Spleen (tissue), 7 donors: ENCODE data around the gene LRRC8E.
"Not testable (repeated sequence)": the region's sequence is repeated elsewhere in the genome, so short reads cannot be mapped to it uniquely, and the experiment has no call there.

Experiments
- CTCF ChIP-seq, 11 experiments: fragments of 200-600 bp in 7 of 11; fragments of 450-650 bp in 4 of 11; sonication (generic) in 4 of 11; IDR thresholded peaks in 8 of 11; conservative IDR thresholded peaks in 3 of 11; 1 replicate in 7 of 11; 2 replicates in 4 of 11; pipeline versions ENCODE4 v1.4.0 to v1.8.0; 2016 to 2021; ENCODE audit warnings: antibody characterized with exemption in 11 of 11, inconsistent platforms in 4 of 11, mild to moderate bottlenecking in 1 of 11
- POLR2A ChIP-seq, 3 donors: fragments of 450-650 bp; IDR thresholded peaks; one replicate each; pipeline ENCODE4 v1.5.1; 2017; ENCODE audit warnings: antibody characterized with exemption in 3 of 3, mild to moderate bottlenecking in 1 of 3
- POLR2AphosphoS5 ChIP-seq, 3 donors: sonication (generic); formaldehyde crosslinking; IDR thresholded peaks; one replicate each; pipeline ENCODE4 v1.5.1; 2017; ENCODE audit warnings: antibody characterized with exemption in 3 of 3
- donor health status: DM: no; HTN: no; CAD: no; lungs with moderate emphysema.
- donor health status: DM: no; HTN: no; CAD: no.
- donor health status: DM: no; HTN: no; CAD: no.

GRCh38 chr19:7893362-7894101, 5.2 kb downstream of the LRRC8E start:
- not testable (repeated sequence) for TF ChIP-seq CTCF (IDR thresholded peaks at IDR 0.05 in 8 of 11, conservative IDR thresholded peaks at IDR 0.05 in 3 of 11); POLR2AphosphoS5 (IDR thresholded peaks at IDR 0.05); POLR2A (IDR thresholded peaks at IDR 0.05)
